ENCODE measurements around the gene IGF2BP3.

DNA sequence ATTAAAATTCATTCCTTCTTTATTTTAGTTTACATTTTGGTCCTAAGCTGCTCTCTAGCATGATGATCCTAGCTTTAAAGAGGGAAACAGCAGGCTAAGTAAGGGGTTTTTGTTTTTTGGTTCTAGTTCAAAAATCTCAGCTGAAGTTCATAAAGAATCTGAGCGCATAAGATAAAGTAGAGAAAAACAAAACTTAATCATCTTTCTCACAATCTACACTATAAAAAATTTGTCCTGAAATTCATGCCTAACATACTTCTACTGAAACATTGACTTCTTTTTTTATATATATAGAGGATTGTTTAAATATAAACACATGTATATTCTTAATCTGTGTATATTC is 6.8 kb upstream of the IGF2BP3 start:
- TF ChIP-seq POLR2A (IDR thresholded peaks at IDR 0.05) (no peak), EP300 (IDR thresholded peaks at IDR 0.05) (no peak), POLR2AphosphoS5 (IDR thresholded peaks at IDR 0.05) (no peak)
- TF ChIP-seq, protein P1, sequence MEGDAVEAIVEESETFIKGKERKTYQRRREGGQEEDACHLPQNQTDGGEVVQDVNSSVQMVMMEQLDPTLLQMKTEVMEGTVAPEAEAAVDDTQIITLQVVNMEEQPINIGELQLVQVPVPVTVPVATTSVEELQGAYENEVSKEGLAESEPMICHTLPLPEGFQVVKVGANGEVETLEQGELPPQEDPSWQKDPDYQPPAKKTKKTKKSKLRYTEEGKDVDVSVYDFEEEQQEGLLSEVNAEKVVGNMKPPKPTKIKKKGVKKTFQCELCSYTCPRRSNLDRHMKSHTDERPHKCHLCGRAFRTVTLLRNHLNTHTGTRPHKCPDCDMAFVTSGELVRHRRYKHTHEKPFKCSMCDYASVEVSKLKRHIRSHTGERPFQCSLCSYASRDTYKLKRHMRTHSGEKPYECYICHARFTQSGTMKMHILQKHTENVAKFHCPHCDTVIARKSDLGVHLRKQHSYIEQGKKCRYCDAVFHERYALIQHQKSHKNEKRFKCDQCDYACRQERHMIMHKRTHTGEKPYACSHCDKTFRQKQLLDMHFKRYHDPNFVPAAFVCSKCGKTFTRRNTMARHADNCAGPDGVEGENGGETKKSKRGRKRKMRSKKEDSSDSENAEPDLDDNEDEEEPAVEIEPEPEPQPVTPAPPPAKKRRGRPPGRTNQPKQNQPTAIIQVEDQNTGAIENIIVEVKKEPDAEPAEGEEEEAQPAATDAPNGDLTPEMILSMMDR (IDR thresholded peaks at IDR 0.05): no peak

Data from gastroesophageal sphincter (tissue), 3 donors.